DND-41 (cell line): ENCODE measurements around the gene EPHA8.

Source experiments
- EZH2 ChIP-seq: IDR thresholded peaks from 3 replicates; pipeline ENCODE4 v1.6.1; 2012; ENCODE audit warnings: borderline replicate concordance, low read depth, mild to moderate bottlenecking, moderate library complexity, low read length, inconsistent platforms; ENCODE audit not compliant: severe bottlenecking
- TF ChIP-seq, protein P1 (sequence below): IDR thresholded peaks from 2 replicates; pipeline ENCODE4 v1.5.1; 2012; ENCODE audit warnings: borderline replicate concordance, low read length, moderate library complexity, mild to moderate bottlenecking; ENCODE audit not compliant: poor library complexity, severe bottlenecking; ENCODE audit errors: extremely low read depth

- TF ChIP-seq, protein P1, sequence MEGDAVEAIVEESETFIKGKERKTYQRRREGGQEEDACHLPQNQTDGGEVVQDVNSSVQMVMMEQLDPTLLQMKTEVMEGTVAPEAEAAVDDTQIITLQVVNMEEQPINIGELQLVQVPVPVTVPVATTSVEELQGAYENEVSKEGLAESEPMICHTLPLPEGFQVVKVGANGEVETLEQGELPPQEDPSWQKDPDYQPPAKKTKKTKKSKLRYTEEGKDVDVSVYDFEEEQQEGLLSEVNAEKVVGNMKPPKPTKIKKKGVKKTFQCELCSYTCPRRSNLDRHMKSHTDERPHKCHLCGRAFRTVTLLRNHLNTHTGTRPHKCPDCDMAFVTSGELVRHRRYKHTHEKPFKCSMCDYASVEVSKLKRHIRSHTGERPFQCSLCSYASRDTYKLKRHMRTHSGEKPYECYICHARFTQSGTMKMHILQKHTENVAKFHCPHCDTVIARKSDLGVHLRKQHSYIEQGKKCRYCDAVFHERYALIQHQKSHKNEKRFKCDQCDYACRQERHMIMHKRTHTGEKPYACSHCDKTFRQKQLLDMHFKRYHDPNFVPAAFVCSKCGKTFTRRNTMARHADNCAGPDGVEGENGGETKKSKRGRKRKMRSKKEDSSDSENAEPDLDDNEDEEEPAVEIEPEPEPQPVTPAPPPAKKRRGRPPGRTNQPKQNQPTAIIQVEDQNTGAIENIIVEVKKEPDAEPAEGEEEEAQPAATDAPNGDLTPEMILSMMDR = no peak
- TF ChIP-seq EZH2 = no peak
These were observed 15.3 kb upstream of the EPHA8 start for GRCh38 chr1:22547818-22548462.
